OCI-LY7 (cell line): ENCODE results near the gene DAGLA. TPM values are rescaled to one million over a fixed set of nuclear protein-coding genes. Genes with fewer than 3 reads are reported as not detected.

Experiments used
- BruUV-seq: library from RNA; stranded (reverse); fragments of 400-500 nt; replicated peaks from 2 replicates; lab custom pipeline; 2021; lab: Mats Ljungman, UMichigan
- CTCF ChIA-PET: fragments of 300-600 bp; sonication (Branson Sonifier 250); formaldehyde crosslinking; loops from one replicate; lab custom pipeline; 2022; ENCODE audit warnings: antibody characterized with exemption; ENCODE audit not compliant: unreplicated experiment; lab: Charles Lee
- POLR2A ChIA-PET: fragments of 300-600 bp; sonication (Branson Sonifier 250); formaldehyde crosslinking; loops from one replicate; lab custom pipeline; 2022; ENCODE audit warnings: antibody characterized with exemption; lab: Charles Lee
- DNase-seq: peaks from one replicate; pipeline ENCODE4 v3.0.0-alpha.2; 2015; ENCODE audit warnings: low spot score
- H2AFZ ChIP-seq: fragments of 200-600 bp; sonication (generic), shearing (Covaris generic); 2 replicates; pipeline ENCODE4 v1.6.1; 2014; ENCODE audit warnings: mild to moderate bottlenecking, antibody characterized with exemption, low read length, moderate library complexity
- H3K27ac ChIP-seq: fragments of 200-600 bp; sonication (generic); 2 replicates; pipeline ENCODE4 v1.5.1; 2014; ENCODE audit warnings: mixed run types, low read depth, mild to moderate bottlenecking, moderate library complexity, low read length, inconsistent platforms; ENCODE audit not compliant: poor library complexity, severe bottlenecking
- H3K36me3 ChIP-seq: fragments of 200-600 bp; sonication (generic); 2 replicates; pipeline ENCODE4 v1.6.1; 2014; ENCODE audit warnings: mild to moderate bottlenecking, antibody characterized with exemption, low read length, moderate library complexity, mixed read lengths; ENCODE audit not compliant: insufficient read depth
- H3K4me1 ChIP-seq: fragments of 200-600 bp; sonication (generic); 2 replicates; pipeline ENCODE4 v1.5.1; 2014; ENCODE audit warnings: mild to moderate bottlenecking, low read length; ENCODE audit not compliant: insufficient read depth, poor library complexity, severe bottlenecking
- H3K4me2 ChIP-seq: fragments of 200-600 bp; sonication (generic); 2 replicates; pipeline ENCODE4 v1.6.1; 2014; ENCODE audit warnings: mild to moderate bottlenecking, low read length
- H3K4me3 ChIP-seq: fragments of 200-600 bp; sonication (generic); 2 replicates; pipeline ENCODE4 v1.5.1; 2014; ENCODE audit warnings: mild to moderate bottlenecking, low read depth, low read length; ENCODE audit not compliant: poor library complexity, severe bottlenecking
- H3K79me2 ChIP-seq: fragments of 200-600 bp; sonication (generic); 2 replicates; pipeline ENCODE4 v1.6.1; 2016; ENCODE audit warnings: low read depth, mild to moderate bottlenecking, low read length, moderate library complexity, mixed read lengths; ENCODE audit not compliant: insufficient read depth
- H3K9me2 ChIP-seq: fragments of 200-600 bp; sonication (generic); 2 replicates; pipeline ENCODE4 v1.6.1; 2016; ENCODE audit warnings: mild to moderate bottlenecking, low read length, mixed read lengths; ENCODE audit not compliant: insufficient read depth
- H3K9me3 ChIP-seq: fragments of 200-600 bp; sonication (generic); 2 replicates; pipeline ENCODE4 v1.6.1; 2014; ENCODE audit warnings: mild to moderate bottlenecking, mixed run types, low read length, mixed read lengths
- H4K20me1 ChIP-seq: fragments of 200-600 bp; sonication (generic); 2 replicates; pipeline ENCODE4 v1.6.1; 2014; ENCODE audit warnings: mild to moderate bottlenecking, antibody characterized with exemption, low read length, moderate library complexity, mixed read lengths; ENCODE audit not compliant: insufficient read depth
- CTCF ChIP-seq: fragments of 200-600 bp; sonication (generic); conservative IDR thresholded peaks from 2 replicates; pipeline ENCODE4 v1.5.1; 2014; ENCODE audit warnings: mild to moderate bottlenecking, antibody characterized with exemption, low read length, moderate library complexity, mixed read lengths
- EZH2phosphoT487 ChIP-seq: fragments of 200-600 bp; sonication (generic); IDR thresholded peaks from 2 replicates; pipeline ENCODE4 v1.6.1; 2018; ENCODE audit warnings: low read depth, borderline replicate concordance, mild to moderate bottlenecking, mixed run types, antibody characterized with exemption, low read length, moderate library complexity, mixed read lengths
- intact Hi-C: fragments of 100-400 bp; cut with micrococcal nuclease; formaldehyde crosslinking; loops from one replicate; pipeline ENCODE4 v1.10.0; 2022; ENCODE audit not compliant: unreplicated experiment
- total RNA-seq, 2 experiments: library from RNA; depleted of rRNA in 1 of 2; stranded (reverse); fragments of >200 nt in 1 of 2; shearing (Covaris generic) in 1 of 2; gene quantifications; 2 replicates each; pipeline ENCODE4 v1.2.3, GENCODE V29; 2014 to 2022

Gene DAGLA
- total RNA-seq, 2 experiments from 2014 or later, result not detected

GRCh38 chr11:61682093-61682732, 2.0 kb downstream of the DAGLA start:
- ChIA-PET CTCF (interaction anchor here (0.6 kb wide), 1 partner anchor 33 kb away, joined by 3 read pairs; no protein-coding TSS in a partner anchor), POLR2A (no interaction called here)
- Histone ChIP-seq H4K20me1 (no peaks in the 10 kb centered on the region), H3K36me3 (no peaks in the 10 kb centered on the region), H2AFZ (no peak overlapping the region), H3K9me3 (no peaks in the 10 kb centered on the region), H3K79me2 (no peaks in the 10 kb centered on the region), H3K27ac (no peak overlapping the region), H3K4me3 (no peak overlapping the region), H3K4me2 (no peak overlapping the region), H3K9me2 (no peaks in the 10 kb centered on the region), H3K4me1 (no peaks in the 10 kb centered on the region)
- TF ChIP-seq EZH2phosphoT487, result no peak
- no peak for TF ChIP-seq CTCF
- no TSS peak for BruUV-seq
- DNase-seq, result no peak
- intact Hi-C loops, result loop anchor here (5.0 kb wide), 1 partner anchor 50 kb away; no protein-coding TSS in a partner anchor

- ChIA-PET CTCF (no interaction called here), POLR2A (no interaction called here)
- H3K36me3 ChIP-seq, result no peaks in the 10 kb centered on the region
- intact Hi-C loops, result loop anchor here (5.0 kb wide), 1 partner anchor 49 kb away; no protein-coding TSS in a partner anchor
- no peaks in the 10 kb centered on the region for H3K79me2 ChIP-seq
- no peaks in the 10 kb centered on the region for H3K9me2 ChIP-seq
- no peaks in the 10 kb centered on the region for H3K9me3 ChIP-seq
- TF ChIP-seq EZH2phosphoT487, result no peak
- no peak for TF ChIP-seq CTCF
- no peaks in the 10 kb centered on the region for H3K4me1 ChIP-seq
- no peak overlapping the region for H3K4me3 ChIP-seq
- H3K4me2 ChIP-seq, result no peak overlapping the region
- H2AFZ ChIP-seq, result no peak overlapping the region
- H3K27ac ChIP-seq, result no peak overlapping the region
- BruUV-seq, result no TSS peak
- DNase-seq, result no peak
- H4K20me1 ChIP-seq, result no peaks in the 10 kb centered on the region
Measured at GRCh38 chr11:61682906-61683675, 2.9 kb downstream of the DAGLA start.
